LoVo (cell line): ENCODE data around the gene CFAP410.

Source experiments
- DNase-seq: peaks from one replicate; pipeline ENCODE4 v3.0.0-alpha.2; 2016; ENCODE audit warnings: low spot score

CFAP410 gene

DNA sequence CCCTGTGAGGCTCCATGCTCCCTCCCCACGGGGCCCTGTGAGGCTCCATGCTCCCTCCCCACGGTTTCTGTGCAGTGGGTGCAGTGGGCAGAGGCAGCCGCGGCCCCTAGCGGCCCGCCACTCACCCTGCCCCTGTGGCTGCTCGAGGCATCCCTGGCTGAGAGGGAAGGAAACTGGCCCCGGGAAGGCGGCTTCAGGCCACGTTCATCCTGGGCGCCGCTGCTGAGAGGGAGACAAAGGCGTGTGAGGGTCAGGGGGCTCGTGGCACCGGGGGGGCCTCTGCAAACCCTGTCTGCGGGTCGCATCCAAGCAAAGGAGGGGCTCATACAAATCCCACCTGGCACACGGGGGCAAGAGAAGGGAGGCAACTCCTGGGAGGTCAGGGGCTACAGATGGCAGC, 8.5 kb downstream of the CFAP410 start:
- no peak for DNase-seq

- DNase-seq = no peak
These were observed 9.1 kb downstream of the CFAP410 start for GRCh38 chr21:44329971-44330681.

DNA sequence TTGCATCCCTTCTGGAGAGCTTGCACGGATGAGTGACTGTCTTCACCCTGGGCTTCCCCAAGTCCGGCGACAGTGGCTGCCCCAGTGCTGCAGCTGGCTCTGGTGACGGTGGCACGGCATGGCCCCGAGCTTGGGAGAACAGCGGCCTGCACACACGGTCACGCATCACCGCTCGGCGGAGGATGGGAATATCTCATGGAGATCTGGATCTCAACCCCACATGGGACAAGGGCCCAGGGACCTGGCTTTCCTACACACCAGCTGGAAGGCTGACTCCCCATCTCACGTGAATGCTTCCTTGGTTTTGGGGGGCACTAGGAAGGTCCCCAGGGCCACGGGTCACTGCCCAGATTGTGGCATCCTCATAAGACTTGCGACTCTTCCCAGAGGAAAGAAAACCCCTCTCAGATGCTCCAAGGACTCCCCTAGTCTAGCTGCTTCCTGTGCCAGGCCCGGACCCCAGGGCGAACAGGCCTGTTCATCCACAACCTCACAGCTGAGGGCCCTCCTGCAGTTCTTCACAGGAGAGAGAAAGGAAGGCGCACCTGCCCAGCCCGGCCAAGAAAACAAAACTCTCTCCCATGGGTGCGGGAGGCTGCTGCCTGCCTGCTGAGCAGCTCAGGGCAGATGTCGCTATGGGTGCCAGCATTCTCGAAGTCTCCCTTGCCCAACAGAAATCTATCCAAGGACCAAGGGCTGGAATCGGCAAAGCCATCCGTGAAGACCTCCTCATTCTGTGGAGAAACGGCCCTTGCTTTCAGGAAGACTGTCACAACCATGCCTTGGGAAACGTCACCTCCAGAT, 9.9 kb downstream of the CFAP410 start:
- no peak for DNase-seq

DNA sequence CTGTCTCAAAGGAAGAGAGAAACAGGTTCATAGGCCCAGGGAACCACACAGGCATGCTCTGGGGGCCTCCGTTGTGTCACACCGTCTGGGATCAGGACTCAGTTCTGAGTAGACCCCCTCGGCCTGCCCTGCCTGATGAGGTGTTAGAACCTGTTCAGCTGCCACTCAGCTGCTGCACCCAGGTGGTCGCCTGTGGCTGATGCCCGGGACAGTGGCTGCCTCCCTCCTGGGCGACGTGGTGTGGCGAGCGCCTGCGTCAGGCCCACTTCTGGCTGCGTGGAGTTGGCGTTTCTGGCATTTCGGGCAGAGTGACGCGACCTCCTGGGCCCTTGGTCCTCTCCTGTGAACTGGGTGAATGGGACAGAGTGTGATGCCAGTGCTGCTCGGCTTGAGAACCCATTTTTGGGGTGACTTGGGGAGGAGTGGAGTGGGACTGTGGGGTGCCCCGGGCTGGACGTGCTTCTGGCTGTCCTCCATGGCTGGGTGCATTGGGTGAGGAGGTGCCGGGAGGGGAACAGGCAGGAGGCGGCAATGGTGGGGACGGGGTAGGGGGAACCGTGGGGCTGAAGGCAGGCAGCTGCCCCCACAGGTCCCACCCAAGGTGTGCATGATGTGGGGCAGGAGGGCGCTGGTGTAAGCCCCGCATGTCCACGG, 10.8 kb downstream of the CFAP410 start:
- DNase-seq = no peak

GRCh38 chr21:44327603-44327974, 11.6 kb downstream of the CFAP410 start:
- DNase-seq = no peak

DNA sequence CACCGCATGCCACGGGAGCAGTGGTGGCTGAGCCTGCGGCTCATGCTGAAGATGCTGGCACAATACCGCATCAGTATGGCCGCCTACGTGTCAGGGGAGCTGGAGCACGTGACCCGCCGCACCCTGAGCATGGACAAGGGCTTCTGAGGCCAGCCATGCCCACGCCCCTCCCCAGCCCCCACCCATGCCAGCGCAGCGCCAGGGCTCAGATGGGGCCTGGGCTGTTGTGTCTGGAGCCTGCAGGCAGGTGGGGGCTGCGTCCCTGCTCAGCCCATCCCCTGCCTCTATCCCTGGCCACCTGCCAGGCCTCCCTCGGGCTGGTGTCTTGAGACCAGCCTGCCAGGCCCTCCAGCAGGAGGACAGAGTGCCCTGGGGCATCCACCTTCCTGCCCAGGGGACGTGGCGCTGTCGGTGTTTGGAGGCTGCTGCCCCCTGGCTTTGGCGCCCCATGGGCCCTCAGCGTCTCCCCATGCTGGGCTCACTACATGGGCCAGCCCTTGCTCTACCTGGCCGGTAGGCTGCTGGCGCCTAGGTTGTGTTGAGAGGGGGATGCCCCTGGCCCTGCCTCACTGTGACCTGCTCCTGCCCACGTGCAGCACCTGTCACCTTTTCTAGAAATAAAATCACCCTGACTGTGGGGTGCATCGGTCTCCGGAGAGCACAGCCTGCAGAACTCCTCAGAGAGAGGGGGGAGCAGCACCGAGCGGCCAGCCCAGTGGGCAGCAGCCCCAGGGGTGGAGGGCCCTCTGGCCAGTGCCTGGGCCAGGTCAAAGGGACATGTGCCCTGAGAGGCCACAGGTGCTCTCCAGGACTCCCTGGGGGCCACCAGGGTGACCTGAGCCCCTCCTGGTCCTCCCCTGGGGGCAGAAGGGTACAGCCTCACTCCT, 12.2 kb downstream of the CFAP410 start:
- DNase-seq = no peak

GRCh38 chr21:44326272-44326647, 12.9 kb downstream of the CFAP410 start:
- DNase-seq = no peak

DNA sequence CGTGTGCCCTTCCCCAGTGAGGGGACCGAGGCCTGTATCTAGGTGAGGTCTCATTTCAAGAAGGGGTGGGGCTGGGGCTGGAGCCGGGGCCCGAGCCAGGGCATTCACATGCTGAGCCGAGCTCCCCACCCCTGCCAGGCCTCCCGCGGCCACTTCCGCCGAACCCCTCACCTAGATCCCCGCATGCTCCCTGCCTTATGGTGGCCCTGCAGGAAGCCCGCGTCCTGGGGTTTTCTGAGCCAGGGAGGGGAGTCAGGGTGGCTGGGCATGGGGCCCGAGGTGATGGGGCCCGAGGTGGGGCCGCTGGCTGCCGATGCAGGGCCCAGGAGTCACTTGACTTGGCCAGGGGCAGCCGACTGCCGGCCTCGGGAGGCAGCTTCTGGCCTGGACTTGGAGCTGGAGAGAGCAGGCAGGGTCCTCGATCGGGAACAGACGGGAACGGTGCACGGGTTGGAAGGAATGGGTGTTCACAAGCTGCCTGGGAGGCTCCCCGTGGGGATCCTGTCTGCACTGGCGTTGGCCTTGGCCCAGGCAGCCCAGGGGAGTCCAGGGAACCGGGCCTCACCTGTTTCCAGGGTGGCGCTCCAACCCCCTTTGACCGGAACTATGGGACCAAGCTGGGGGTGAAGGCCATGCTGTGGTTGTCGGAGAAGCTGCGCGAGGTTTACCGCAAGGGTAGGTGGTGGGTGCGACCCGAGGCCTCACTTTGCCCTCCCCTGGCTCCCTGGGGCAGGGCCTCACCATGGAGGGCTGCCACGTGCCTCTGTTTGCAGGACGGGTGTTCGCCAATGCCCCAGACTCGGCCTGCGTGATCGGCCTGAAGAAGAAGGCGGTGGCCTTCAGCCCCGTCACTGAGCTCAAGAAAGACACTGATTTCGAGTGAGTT, 13.6 kb downstream of the CFAP410 start:
- no peak for DNase-seq

DNA sequence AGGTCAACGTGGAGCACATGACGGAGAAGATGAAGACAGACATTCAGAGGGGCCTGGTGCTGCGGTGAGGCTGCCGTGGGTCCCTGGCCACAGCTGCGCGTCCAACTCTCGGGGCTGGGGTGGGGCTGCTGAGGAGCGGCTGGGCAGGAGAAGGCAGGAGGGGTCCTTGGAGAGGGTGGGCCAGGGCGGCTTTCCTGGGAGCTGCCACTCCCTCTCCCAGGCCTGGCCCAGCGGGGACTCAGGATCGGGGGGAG, 14.4 kb downstream of the CFAP410 start:
- no peak for DNase-seq

DNA sequence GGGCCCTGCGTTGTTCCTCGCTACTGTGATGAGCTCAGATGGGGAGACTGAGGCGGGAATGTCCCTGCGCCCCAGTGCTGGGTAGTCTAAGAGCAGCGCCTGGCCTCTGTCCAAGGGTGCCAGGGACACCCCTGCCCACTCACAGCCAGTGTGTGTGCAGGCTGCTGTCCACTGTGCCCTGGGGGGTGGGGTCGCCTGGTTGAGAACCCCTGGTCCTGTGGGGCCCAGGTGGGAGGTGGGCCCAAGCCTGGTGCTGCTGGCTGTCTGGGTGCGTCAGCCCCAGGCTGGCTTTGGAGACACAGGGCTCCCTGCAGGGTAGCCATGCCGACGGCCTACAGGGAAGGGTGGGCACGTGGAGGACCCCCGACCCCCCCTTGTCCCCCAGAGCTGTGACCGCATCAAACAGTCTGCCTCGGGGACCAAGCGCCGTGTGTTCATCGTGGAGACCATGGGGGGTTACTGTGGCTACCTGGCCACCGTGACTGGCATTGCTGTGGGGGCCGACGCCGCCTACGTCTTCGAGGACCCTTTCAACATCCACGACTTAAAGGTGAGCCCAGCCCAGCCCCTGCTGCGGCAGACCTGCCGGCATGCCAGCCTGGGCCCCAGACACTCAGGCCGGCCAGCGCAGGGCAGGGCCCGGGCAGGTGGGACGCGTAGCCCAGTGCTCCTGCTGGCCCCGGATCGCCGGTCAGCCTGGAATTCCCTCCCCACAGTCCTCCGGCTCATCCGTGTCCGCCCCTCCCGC, 14.9 kb downstream of the CFAP410 start:
- no peak for DNase-seq

GRCh38 chr21:44323591-44323990, 15.6 kb downstream of the CFAP410 start:
- DNase-seq = no peak

DNA sequence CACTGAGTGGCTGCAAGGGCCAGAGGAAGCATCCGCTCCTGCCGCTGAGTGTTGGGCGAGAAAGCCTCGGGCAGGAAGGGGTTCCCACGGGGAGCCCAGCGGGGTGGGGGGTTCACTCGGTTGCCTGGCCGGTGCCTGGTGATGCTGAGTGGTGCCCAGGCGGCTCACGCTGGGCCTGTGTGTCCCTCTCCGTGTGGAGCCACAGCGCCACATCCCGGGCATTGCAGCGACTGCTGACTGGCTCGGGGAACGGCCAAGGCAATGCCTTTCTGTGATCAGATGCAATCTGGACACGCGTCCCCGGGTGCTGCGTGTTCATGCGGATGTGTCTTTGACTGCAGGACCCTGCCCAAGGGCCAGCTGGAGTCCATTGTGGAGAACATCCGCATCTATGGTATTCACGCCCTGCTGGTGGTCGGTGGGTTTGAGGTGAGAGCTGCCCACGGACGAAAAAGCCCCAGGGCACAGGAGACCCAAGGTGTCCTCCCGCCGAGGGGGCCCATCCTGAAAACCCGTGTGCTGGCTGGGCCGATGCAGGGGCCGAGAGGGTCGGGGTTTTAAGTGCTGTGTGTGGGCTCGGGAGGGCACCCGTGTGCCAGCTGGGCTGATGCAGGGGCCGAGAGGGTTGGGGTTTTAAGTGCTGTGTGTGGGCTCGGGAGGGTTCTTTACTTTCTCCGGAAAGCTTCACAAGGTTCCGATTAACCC, 16.4 kb downstream of the CFAP410 start:
- DNase-seq = no peak

DNA sequence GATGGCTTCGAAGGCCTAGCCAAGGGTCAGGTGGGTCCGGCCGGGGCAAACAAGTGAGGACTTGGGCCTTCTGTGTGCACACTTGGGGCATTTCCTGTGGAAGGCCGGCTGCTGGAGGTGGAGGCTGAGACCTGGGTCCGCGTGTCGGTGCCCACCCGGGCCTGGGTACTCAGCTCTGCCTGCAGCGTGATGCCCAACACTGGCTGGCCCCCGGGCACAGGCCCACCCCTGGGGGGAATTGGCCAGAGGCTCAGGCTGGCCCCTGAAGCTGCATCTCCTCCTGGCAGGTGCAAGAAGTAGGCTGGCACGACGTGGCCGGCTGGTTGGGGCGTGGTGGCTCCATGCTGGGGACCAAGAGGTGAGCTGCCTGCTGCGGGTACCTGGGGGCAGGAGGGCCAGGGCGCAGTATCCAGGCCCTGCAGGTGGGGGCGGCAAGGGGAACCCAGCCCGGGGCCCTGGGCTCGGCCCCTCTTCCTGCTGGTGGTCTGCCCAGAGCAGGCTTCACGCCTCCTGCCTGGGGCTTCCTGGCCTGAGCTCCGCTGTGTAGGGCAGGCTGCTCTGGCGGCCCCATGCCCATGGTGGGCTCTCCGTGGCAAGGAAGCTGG, 17.2 kb downstream of the CFAP410 start:
- DNase-seq = no peak

DNA sequence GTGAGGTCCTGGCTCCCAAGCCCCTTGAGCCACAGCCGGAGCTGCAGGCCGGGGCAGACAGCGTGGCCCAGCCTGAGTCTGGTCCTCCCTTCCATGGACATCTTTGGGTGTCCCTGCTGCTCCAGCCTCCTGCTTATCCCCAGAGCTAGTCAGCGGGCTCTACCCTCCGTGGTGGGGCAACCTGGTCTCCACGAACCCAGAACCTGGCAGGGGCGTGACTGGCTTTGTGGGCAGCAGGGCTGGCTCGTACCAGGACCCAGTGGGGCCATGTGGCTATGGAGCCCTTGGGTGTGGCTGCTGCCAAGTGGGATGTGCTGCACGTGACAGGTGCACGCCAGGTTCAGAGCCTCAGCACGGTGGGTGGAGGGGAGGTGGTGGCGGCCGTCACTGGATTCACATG, 18.3 kb downstream of the CFAP410 start:
- DNase-seq = no peak

GRCh38 chr21:44319407-44320065, 19.7 kb downstream of the CFAP410 start:
- no peak for DNase-seq

GRCh38 chr21:44318489-44319285, 20.5 kb downstream of the CFAP410 start:
- no peak for DNase-seq

- DNase-seq = no peak
These were observed 21.3 kb downstream of the CFAP410 start for GRCh38 chr21:44317871-44318270.

DNA sequence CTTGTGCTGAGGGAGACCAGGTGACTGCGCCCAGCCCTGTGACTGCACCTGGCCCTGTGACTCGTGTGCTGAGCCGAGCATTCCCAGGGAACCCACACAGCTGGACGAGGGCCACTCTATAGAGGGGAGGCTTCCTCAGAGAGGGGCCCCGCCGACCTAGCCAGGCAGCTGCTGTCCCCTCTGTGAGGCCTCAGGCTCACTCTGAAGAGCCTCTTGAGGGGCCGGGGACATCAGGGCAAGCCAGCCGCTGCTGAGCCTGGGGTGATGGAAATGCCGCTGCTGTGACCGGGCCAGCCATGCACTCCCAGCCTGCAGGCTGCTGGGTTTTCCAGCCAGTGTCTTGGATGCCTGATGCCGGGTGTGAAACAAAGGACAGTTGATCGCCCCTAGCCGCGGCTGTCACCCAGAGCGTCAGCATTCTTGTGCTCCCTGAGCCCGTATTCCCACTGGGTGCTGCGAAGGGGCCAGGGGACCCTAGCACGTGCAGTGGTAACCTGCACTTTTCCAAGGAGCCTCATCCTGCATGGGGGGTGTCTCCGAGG, 21.9 kb downstream of the CFAP410 start:
- no peak for DNase-seq
